Central memory CD8-positive, alpha-beta T cell (primary cell): Measurements from ENCODE around the gene DDX31.
"Not testable (repeated sequence)": the region's sequence is repeated elsewhere in the genome, so short reads cannot be mapped to it uniquely, and the experiment has no call there.

Source experiments
- ATAC-seq: fragments of 150-1000 bp; cut with Tn5 transposase; replicated peaks from 2 replicates; pipeline ENCODE4 v1.10.0; 2022; ENCODE audit warnings: mild to moderate bottlenecking, moderate FRiP score, moderate number of reproducible peaks; ENCODE audit not compliant: poor library complexity, severe bottlenecking; ENCODE audit errors: extremely low read depth
- DNase-seq, 2 donors: peaks; one replicate each; pipeline ENCODE4 v3.0.0; 2021; ENCODE audit warnings: low spot score in 2 of 2
- H3K27ac Mint-ChIP-seq: one replicate; pipeline ENCODE4 v1.8.0; 2022; ENCODE audit warnings: low read depth, mild to moderate bottlenecking, moderate library complexity, mixed read lengths
- H3K27me3 Mint-ChIP-seq: one replicate; pipeline ENCODE4 v1.8.0; 2022; ENCODE audit warnings: mixed read lengths
- H3K36me3 Mint-ChIP-seq: one replicate; pipeline ENCODE4 v1.8.0; 2022; ENCODE audit warnings: mild to moderate bottlenecking, moderate library complexity, mixed read lengths; ENCODE audit not compliant: insufficient read depth
- H3K4me1 Mint-ChIP-seq: one replicate; pipeline ENCODE4 v1.8.0; 2022; ENCODE audit warnings: mixed read lengths
- H3K4me3 Mint-ChIP-seq: one replicate; pipeline ENCODE4 v1.8.0; 2022; ENCODE audit warnings: mild to moderate bottlenecking, moderate library complexity, mixed read lengths
- H3K9me3 Mint-ChIP-seq: one replicate; pipeline ENCODE4 v1.8.0; 2022; ENCODE audit warnings: mixed read lengths

The DDX31 gene

GRCh38 chr9:132578367-132578932, 91.3 kb downstream of the DDX31 start:
- Mint-ChIP-seq H3K36me3 (peaks cover 16% of the 10 kb centered on the region), H3K9me3 (no peaks in the 10 kb centered on the region), H3K27ac (no peak overlapping the region), H3K4me3 (no peak overlapping the region), H3K4me1 (peaks cover 10% of the 10 kb centered on the region), H3K27me3 (peaks cover 85% of the 10 kb centered on the region)
- DNase-seq (no peak), ATAC-seq (no peak)

DNA sequence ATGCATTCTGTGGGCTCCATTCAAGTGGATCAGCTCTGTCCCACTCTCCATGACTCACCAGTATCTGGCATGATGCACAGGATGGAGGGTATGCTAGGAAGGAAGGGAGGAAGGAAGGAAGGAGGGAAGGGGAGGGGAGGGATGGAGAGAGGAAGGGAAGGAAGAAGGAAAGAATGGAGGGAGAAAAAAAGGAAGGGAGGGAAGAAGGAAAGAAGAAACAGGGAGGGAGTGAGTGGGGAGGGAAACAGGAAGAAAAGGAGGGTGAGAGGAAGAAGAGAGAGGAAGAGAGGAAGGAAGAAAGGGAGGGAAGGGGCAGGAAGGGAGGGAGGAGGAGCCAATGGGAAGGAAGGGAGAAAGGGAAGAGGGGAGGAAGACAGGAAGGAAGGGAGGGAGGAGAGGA, 92.7 kb downstream of the DDX31 start:
- H3K9me3 Mint-ChIP-seq: no peaks in the 10 kb centered on the region
- no peak for ATAC-seq
- no peak for DNase-seq
- H3K36me3 Mint-ChIP-seq: peaks cover 11% of the 10 kb centered on the region
- H3K27ac Mint-ChIP-seq: no peak overlapping the region
- peaks cover 87% of the 10 kb centered on the region for H3K27me3 Mint-ChIP-seq
- H3K4me3 Mint-ChIP-seq: no peak overlapping the region
- peaks cover 10% of the 10 kb centered on the region for H3K4me1 Mint-ChIP-seq

GRCh38 chr9:132575811-132576210, 94.0 kb downstream of the DDX31 start:
- H3K9me3 Mint-ChIP-seq: no peaks in the 10 kb centered on the region

GRCh38 chr9:132575005-132575609, 94.7 kb downstream of the DDX31 start:
- Mint-ChIP-seq H3K27ac (no peak overlapping the region), H3K36me3 (peaks cover 3% of the 10 kb centered on the region), H3K27me3 (peaks cover 93% of the 10 kb centered on the region), H3K4me1 (no peaks in the 10 kb centered on the region), H3K4me3 (no peak overlapping the region), H3K9me3 (no peaks in the 10 kb centered on the region)
- ATAC-seq: no peak
- DNase-seq: no peak

More at GRCh38 chr9:132575811-132576210, 94.0 kb downstream of the DDX31 start:
- Mint-ChIP-seq H3K27ac (no peak overlapping the region), H3K36me3 (peaks cover 3% of the 10 kb centered on the region), H3K4me1 (no peaks in the 10 kb centered on the region), H3K27me3 (peaks cover 87% of the 10 kb centered on the region), H3K4me3 (no peak overlapping the region)
- no peak for ATAC-seq
- no peak for DNase-seq

GRCh38 chr9:132572921-132573320, 96.9 kb downstream of the DDX31 start:
- H3K27me3 Mint-ChIP-seq: peaks cover 76% of the 10 kb centered on the region
- no peak for DNase-seq

GRCh38 chr9:132571806-132572600, 97.8 kb downstream of the DDX31 start:
- DNase-seq (no peak), ATAC-seq (no peak)
- H3K4me1 Mint-ChIP-seq: no peaks in the 10 kb centered on the region
- H3K27ac Mint-ChIP-seq: no peak overlapping the region
- H3K27me3 Mint-ChIP-seq: peaks cover 67% of the 10 kb centered on the region
- no peak overlapping the region for H3K4me3 Mint-ChIP-seq
- H3K9me3 Mint-ChIP-seq: no peaks in the 10 kb centered on the region
- no peaks in the 10 kb centered on the region for H3K36me3 Mint-ChIP-seq

More at GRCh38 chr9:132572921-132573320, 96.9 kb downstream of the DDX31 start:
- H3K27ac Mint-ChIP-seq: no peak overlapping the region
- no peaks in the 10 kb centered on the region for H3K9me3 Mint-ChIP-seq
- H3K36me3 Mint-ChIP-seq: no peaks in the 10 kb centered on the region
- H3K4me3 Mint-ChIP-seq: no peak overlapping the region
- no peak for ATAC-seq
- H3K4me1 Mint-ChIP-seq: no peaks in the 10 kb centered on the region

DNA sequence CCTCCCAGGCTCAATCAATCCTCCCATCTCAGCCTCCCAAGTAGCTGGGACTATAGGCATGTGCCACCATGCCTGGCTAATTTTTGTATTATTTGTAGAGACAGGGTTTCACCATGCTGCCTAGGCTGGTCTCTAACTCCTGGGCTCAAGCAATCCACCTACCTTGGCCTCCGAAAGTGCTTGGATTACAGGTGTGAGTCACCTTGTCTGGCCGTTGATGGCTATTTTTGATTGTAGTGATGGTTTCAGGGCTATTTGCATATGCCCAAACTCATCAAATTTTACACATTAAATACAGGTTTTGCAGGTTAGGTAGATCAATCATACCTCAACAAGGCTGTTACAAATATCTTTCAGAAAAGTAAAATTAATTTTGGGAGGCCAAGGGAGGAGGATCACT, 101.0 kb downstream of the DDX31 start:
- ATAC-seq, H3K36me3 Mint-ChIP-seq: not testable (repeated sequence)
- peaks cover 57% of the 10 kb centered on the region for H3K27me3 Mint-ChIP-seq

DNA sequence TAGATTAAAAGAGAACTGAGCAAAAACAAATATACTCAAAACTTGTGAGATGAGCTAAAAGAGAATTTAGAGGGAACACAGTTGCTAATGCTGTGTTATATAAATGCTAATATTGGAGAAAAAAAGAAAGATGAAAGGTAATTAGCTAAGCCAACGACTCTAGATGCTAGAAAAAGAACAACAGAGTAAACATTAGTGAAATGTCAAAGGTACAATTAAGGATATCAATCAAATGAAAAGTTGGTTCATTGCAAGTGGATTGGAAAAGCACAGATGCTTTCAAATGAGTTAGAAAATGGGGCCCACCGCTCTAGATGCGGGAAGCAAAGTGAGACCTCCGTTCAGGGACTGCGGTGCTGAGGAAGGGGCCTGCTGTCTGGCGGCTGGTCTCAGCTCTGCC, 105.3 kb downstream of the DDX31 start:
- Mint-ChIP-seq H3K9me3 (no peaks in the 10 kb centered on the region), H3K36me3 (peaks cover 2% of the 10 kb centered on the region), H3K4me3 (no peak overlapping the region), H3K27ac (no peak overlapping the region), H3K4me1 (no peaks in the 10 kb centered on the region), H3K27me3 (peaks cover 46% of the 10 kb centered on the region)
- no peak for DNase-seq
- ATAC-seq: no peak

More for the DNA sequence above, 101.0 kb downstream of the DDX31 start:
- DNase-seq, H3K9me3 Mint-ChIP-seq, H3K4me1 Mint-ChIP-seq, H3K4me3 Mint-ChIP-seq, H3K27ac Mint-ChIP-seq: not testable (repeated sequence)

DNA sequence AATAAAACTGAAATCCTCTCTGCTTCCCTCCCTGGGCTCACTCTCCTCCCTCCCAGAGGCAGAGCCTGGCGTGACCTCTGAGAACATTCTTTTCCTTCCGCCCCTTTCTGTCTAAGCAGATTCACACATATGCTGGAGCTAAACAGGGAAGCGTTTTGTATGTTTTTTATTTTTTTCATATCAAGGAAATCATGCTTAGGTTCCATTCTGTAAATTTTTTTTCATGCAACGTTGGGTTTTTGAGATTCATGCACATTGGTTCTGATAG, 107.5 kb downstream of the DDX31 start:
- Mint-ChIP-seq H3K36me3 (peaks cover 2% of the 10 kb centered on the region), H3K27ac (no peak overlapping the region), H3K4me3 (no peak overlapping the region), H3K9me3 (no peaks in the 10 kb centered on the region), H3K27me3 (peaks cover 61% of the 10 kb centered on the region), H3K4me1 (no peaks in the 10 kb centered on the region)
- ATAC-seq (no peak), DNase-seq (no peak)

DNA sequence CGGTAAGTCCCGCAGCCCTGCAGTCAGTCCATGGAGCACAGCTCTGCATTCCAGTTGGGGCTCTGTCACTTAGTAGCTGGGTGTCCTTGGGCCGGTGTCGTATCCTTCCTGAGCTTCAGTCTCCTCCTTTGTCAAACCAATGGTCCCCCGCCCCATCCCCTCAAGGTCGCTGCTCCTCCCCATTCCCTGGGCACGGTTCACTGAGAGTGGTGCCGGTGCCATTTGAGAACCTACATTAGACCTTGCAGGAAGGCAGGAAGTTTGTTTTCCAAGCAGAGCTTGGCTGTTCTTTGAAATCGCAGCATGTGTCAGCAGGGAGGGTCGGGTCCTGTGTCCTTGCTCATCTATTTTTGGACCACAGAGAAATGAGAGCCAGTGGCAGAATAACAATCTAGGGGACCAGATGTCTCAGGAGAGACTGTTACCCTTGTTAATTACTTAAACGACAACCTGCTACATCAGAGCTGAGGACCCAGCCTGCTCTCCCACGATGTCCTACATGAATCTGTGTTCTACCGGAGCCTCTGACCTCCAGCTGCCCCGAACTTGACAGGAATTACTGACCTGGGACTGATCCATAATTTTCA, 109.1 kb downstream of the DDX31 start:
- no peaks in the 10 kb centered on the region for H3K4me1 Mint-ChIP-seq
- H3K27me3 Mint-ChIP-seq: peaks cover 67% of the 10 kb centered on the region
- H3K4me3 Mint-ChIP-seq: no peak overlapping the region
- H3K9me3 Mint-ChIP-seq: no peaks in the 10 kb centered on the region
- H3K36me3 Mint-ChIP-seq: no peaks in the 10 kb centered on the region
- DNase-seq (no peak), ATAC-seq (no peak)
- no peak overlapping the region for H3K27ac Mint-ChIP-seq

DNA sequence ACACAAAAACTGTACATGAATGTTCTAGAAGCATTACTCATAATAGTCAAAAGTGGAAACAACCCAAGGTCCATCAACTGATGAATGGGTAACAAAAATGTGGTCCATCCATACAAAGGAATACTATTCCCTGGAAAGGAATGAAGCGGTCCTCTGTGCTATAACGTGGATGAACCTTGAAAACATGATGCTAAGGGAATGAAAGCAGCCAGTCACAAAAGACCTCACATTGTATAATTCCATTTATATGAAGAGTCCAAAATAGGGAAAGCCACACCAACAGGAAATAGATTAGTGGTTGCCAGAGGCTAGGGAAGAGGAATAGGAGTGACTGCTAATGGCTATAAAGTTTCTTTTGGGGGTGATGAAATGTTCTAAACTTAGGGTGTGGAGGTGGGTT, 110.1 kb downstream of the DDX31 start:
- DNase-seq (no peak), ATAC-seq (no peak)
- H3K4me1 Mint-ChIP-seq: no peaks in the 10 kb centered on the region
- no peaks in the 10 kb centered on the region for H3K9me3 Mint-ChIP-seq
- H3K27me3 Mint-ChIP-seq: peaks cover 65% of the 10 kb centered on the region
- H3K4me3 Mint-ChIP-seq: no peak overlapping the region
- no peak overlapping the region for H3K27ac Mint-ChIP-seq
- H3K36me3 Mint-ChIP-seq: no peaks in the 10 kb centered on the region

GRCh38 chr9:132557159-132557558, 112.6 kb downstream of the DDX31 start:
- DNase-seq: no peak
- Mint-ChIP-seq H3K9me3 (no peaks in the 10 kb centered on the region), H3K27ac (no peak overlapping the region), H3K4me3 (no peak overlapping the region), H3K36me3 (no peaks in the 10 kb centered on the region), H3K4me1 (no peaks in the 10 kb centered on the region), H3K27me3 (peaks cover 61% of the 10 kb centered on the region)
- ATAC-seq: no peak

- Mint-ChIP-seq H3K27me3 (peaks cover 66% of the 10 kb centered on the region), H3K27ac (no peak overlapping the region), H3K9me3 (no peaks in the 10 kb centered on the region), H3K4me3 (no peak overlapping the region), H3K4me1 (no peaks in the 10 kb centered on the region), H3K36me3 (no peaks in the 10 kb centered on the region)
- DNase-seq (no peak), ATAC-seq (no peak)
These were observed 113.1 kb downstream of the DDX31 start for GRCh38 chr9:132556714-132557113.
